GM19043 (cell line): ENCODE measurements around the gene GPN2.
"Not testable (repeated sequence)": the region's sequence is repeated elsewhere in the genome, so short reads cannot be mapped to it uniquely, and the experiment has no call there.

Experiments used
- ATAC-seq: cut with Tn5 transposase; IDR thresholded peaks from one replicate; pipeline ENCODE4 v1.9.1; 2021; ENCODE audit warnings: low read depth; ENCODE audit not compliant: unreplicated experiment

The GPN2 gene

GRCh38 chr1:26837665-26838064 is 52.4 kb downstream of the GPN2 start:
- not testable (repeated sequence) for ATAC-seq

GRCh38 chr1:26833432-26834405 is 56.4 kb downstream of the GPN2 start:
- peak; percentile 85 for ATAC-seq

- ATAC-seq, result no peak
Observed at GRCh38 chr1:26832249-26832960, 57.7 kb downstream of the GPN2 start.

GRCh38 chr1:26831546-26832248 is 58.4 kb downstream of the GPN2 start:
- no peak for ATAC-seq

- ATAC-seq, result no peak
Observed at GRCh38 chr1:26831059-26831458, 59.0 kb downstream of the GPN2 start.

- no peak for ATAC-seq
Observed at GRCh38 chr1:26829184-26829911, 60.7 kb downstream of the GPN2 start.

GRCh38 chr1:26828411-26828991 is 61.6 kb downstream of the GPN2 start:
- ATAC-seq, result no peak

- ATAC-seq, result no peak
Observed at GRCh38 chr1:26827663-26828062, 62.4 kb downstream of the GPN2 start.

GRCh38 chr1:26827106-26827604 is 62.9 kb downstream of the GPN2 start:
- ATAC-seq, result no peak

- ATAC-seq, result no peak
Observed at GRCh38 chr1:26826261-26827105, 63.6 kb downstream of the GPN2 start, which contains the start of gene ZDHHC18. Gene ZDHHC18, plus strand, starts transcription at chr1:26826688. Its CDS starts 117 bp downstream, at chr1:26826805.
